Ecto neural progenitor cell (in vitro differentiated cells): ENCODE results near the gene ZBP1.
"Not testable (repeated sequence)": the region's sequence is repeated elsewhere in the genome, so short reads cannot be mapped to it uniquely, and the experiment has no call there.

ENCODE experiments used
- DNase-seq: peaks from one replicate; pipeline ENCODE4 v3.0.0-alpha.2; 2018; ENCODE audit warnings: low spot score

ZBP1 gene

GRCh38 chr20:57647006-57647932 lies 27.0 kb upstream of the ZBP1 start:
- no peak for DNase-seq

- DNase-seq, result no peak
Observed at GRCh38 chr20:57638895-57639236, 18.6 kb upstream of the ZBP1 start.

- DNase-seq, result no peak
Observed at GRCh38 chr20:57638173-57638894, 18.1 kb upstream of the ZBP1 start.

GRCh38 chr20:57633945-57634491 lies 13.8 kb upstream of the ZBP1 start:
- no peak for DNase-seq

- no peak for DNase-seq
Observed at GRCh38 chr20:57632286-57632685, 12.1 kb upstream of the ZBP1 start.

GRCh38 chr20:57630061-57630460 lies 9.8 kb upstream of the ZBP1 start:
- no peak for DNase-seq

- DNase-seq, result not testable (repeated sequence)
Observed at GRCh38 chr20:57629491-57629901, 9.3 kb upstream of the ZBP1 start.

GRCh38 chr20:57628962-57629308 lies 8.7 kb upstream of the ZBP1 start:
- not testable (repeated sequence) for DNase-seq

GRCh38 chr20:57628047-57628961 lies 8.1 kb upstream of the ZBP1 start:
- no peak for DNase-seq

- DNase-seq, result no peak
Observed at GRCh38 chr20:57627339-57627738, 7.1 kb upstream of the ZBP1 start.

GRCh38 chr20:57625978-57626377 lies 5.8 kb upstream of the ZBP1 start:
- DNase-seq, result no peak

- DNase-seq, result no peak
Observed at GRCh38 chr20:57625181-57625958, 5.1 kb upstream of the ZBP1 start.

- no peak for DNase-seq
Observed at GRCh38 chr20:57624124-57624523, 3.9 kb upstream of the ZBP1 start.

GRCh38 chr20:57622579-57623381 lies 2.6 kb upstream of the ZBP1 start:
- DNase-seq, result peak; percentile 71

GRCh38 chr20:57622201-57622570 lies 2.0 kb upstream of the ZBP1 start:
- no peak for DNase-seq

- DNase-seq, result no peak
Observed at GRCh38 chr20:57621421-57622200, 1.4 kb upstream of the ZBP1 start.

- no peak for DNase-seq
Observed at GRCh38 chr20:57620999-57621398, 773 bp upstream of the ZBP1 start.

GRCh38 chr20:57619051-57619831 lies 985 bp downstream of the ZBP1 start:
- DNase-seq, result no peak

- DNase-seq, result no peak
Observed at GRCh38 chr20:57618764-57619050, 1.5 kb downstream of the ZBP1 start.
